Neural cell (in vitro differentiated cells): ENCODE measurements around the gene PRELID3B.

Experiments used
- CTCF ChIP-seq: fragments of 450-650 bp; IDR thresholded peaks from 2 replicates; pipeline ENCODE4 v1.5.1; 2014; ENCODE audit warnings: antibody characterized with exemption, mild to moderate bottlenecking, moderate library complexity; ENCODE audit not compliant: poor library complexity, severe bottlenecking
- EP300 ChIP-seq: fragments of 450-650 bp; conservative IDR thresholded peaks from 2 replicates; pipeline ENCODE4 v1.6.1; 2014; ENCODE audit warnings: antibody characterized with exemption, mild to moderate bottlenecking, moderate library complexity; ENCODE audit not compliant: poor library complexity, severe bottlenecking
- EZH2 ChIP-seq: fragments of 200-600, 300-800 bp; shearing (Covaris generic), sonication (generic); IDR thresholded peaks from 2 replicates; pipeline ENCODE4 v1.6.1; 2014; ENCODE audit warnings: antibody characterized with exemption, low read length, borderline replicate concordance, mild to moderate bottlenecking; ENCODE audit not compliant: insufficient read depth, poor library complexity, severe bottlenecking
- MXI1 ChIP-seq: fragments of 450-650 bp; conservative IDR thresholded peaks from 2 replicates; pipeline ENCODE4 v1.6.1; 2014; ENCODE audit warnings: antibody characterized with exemption, mild to moderate bottlenecking; ENCODE audit not compliant: poor library complexity, severe bottlenecking
- POLR2AphosphoS5 ChIP-seq: IDR thresholded peaks from 2 replicates; pipeline ENCODE4 v1.6.1; 2012
- RAD21 ChIP-seq: fragments of 450-650 bp; conservative IDR thresholded peaks from 2 replicates; pipeline ENCODE4 v1.6.1; 2014; ENCODE audit warnings: antibody characterized with exemption, mild to moderate bottlenecking, moderate library complexity
- REST ChIP-seq: IDR thresholded peaks from 2 replicates; pipeline ENCODE4 v1.6.1; 2012; ENCODE audit warnings: borderline replicate concordance
- SMC3 ChIP-seq: fragments of 450-650 bp; conservative IDR thresholded peaks from 2 replicates; pipeline ENCODE4 v1.6.1; 2014; ENCODE audit warnings: antibody characterized with exemption, mild to moderate bottlenecking, moderate library complexity; ENCODE audit not compliant: poor library complexity
- TAF1 ChIP-seq: IDR thresholded peaks from 2 replicates; pipeline ENCODE4 v1.6.1; 2012; ENCODE audit warnings: low read depth

GRCh38 chr20:58994390-58995159, 48.0 kb downstream of the PRELID3B start:
- no peak for TF ChIP-seq CTCF
- no peak for TF ChIP-seq REST
- no peak for TF ChIP-seq POLR2AphosphoS5
- no peak for TF ChIP-seq EZH2
- TF ChIP-seq MXI1 = no peak
- no peak for TF ChIP-seq RAD21
- no peak for TF ChIP-seq TAF1
- TF ChIP-seq SMC3 = no peak
- TF ChIP-seq EP300 = no peak
